ENCODE measurements around the gene TPCN1.

DNA sequence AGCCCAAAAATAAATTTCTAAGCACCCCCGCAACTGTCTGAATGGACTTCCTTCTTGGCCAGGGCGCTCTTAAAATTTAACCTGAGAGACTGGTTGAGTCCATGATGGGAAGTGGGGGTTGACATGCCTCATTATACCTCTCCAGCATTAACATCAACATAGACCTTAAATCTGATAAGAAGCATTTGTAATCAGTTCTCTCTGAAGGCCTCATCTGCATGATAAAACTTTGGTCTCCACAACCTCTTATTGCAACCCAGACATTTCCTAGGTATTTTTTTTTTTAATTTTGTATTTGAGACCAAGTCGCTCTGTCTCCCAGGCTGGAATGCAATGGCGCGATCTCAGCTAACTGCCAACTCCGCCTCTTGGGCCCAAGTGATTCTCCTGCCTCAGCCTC, 124.1 kb downstream of the TPCN1 start:
- TF ChIP-seq, protein P1, sequence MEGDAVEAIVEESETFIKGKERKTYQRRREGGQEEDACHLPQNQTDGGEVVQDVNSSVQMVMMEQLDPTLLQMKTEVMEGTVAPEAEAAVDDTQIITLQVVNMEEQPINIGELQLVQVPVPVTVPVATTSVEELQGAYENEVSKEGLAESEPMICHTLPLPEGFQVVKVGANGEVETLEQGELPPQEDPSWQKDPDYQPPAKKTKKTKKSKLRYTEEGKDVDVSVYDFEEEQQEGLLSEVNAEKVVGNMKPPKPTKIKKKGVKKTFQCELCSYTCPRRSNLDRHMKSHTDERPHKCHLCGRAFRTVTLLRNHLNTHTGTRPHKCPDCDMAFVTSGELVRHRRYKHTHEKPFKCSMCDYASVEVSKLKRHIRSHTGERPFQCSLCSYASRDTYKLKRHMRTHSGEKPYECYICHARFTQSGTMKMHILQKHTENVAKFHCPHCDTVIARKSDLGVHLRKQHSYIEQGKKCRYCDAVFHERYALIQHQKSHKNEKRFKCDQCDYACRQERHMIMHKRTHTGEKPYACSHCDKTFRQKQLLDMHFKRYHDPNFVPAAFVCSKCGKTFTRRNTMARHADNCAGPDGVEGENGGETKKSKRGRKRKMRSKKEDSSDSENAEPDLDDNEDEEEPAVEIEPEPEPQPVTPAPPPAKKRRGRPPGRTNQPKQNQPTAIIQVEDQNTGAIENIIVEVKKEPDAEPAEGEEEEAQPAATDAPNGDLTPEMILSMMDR (IDR thresholded peaks at IDR 0.05) = no peak
- no peak for TF ChIP-seq POLR2A (IDR thresholded peaks at IDR 0.05)

All from ovary (tissue), 3 donors.